ENCODE results near the gene IZUMO1R.

DNA sequence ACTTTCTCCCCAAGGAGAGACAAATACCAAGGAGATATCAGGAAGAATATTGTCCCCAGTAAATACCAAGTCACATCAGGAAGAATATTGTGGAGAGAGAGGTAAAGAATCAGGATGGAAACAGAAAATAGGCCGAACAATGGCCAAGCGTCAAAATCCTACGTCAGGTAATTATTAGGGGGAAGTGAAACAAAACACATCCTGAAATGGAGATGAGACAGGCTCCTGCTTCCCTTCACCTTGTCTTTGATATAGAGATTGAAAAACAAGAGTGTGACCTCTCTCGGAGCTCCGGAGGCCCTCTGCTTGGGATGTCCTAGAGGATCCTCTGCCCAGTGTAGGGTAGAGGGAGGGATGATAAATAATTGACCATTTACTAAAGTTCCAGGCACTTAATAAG lies 27.4 kb upstream of the IZUMO1R start:
- no peak for TF ChIP-seq POLR2A (IDR thresholded peaks at IDR 0.05)
- TF ChIP-seq, protein P1, sequence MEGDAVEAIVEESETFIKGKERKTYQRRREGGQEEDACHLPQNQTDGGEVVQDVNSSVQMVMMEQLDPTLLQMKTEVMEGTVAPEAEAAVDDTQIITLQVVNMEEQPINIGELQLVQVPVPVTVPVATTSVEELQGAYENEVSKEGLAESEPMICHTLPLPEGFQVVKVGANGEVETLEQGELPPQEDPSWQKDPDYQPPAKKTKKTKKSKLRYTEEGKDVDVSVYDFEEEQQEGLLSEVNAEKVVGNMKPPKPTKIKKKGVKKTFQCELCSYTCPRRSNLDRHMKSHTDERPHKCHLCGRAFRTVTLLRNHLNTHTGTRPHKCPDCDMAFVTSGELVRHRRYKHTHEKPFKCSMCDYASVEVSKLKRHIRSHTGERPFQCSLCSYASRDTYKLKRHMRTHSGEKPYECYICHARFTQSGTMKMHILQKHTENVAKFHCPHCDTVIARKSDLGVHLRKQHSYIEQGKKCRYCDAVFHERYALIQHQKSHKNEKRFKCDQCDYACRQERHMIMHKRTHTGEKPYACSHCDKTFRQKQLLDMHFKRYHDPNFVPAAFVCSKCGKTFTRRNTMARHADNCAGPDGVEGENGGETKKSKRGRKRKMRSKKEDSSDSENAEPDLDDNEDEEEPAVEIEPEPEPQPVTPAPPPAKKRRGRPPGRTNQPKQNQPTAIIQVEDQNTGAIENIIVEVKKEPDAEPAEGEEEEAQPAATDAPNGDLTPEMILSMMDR (IDR thresholded peaks at IDR 0.05), result no peak

Data from right lobe of liver (tissue), 4 donors.